NCI-H526 (cell line): ENCODE results near the gene ARHGEF17.

ENCODE experiments used
- DNase-seq, 2 experiments: peaks; one replicate each; lab custom pipeline; 2025; lab: John Stamatoyannopoulos, UW

Gene ARHGEF17

GRCh38 chr11:73406131-73406530 lies 98.1 kb downstream of the ARHGEF17 start:
- no peak for DNase-seq

GRCh38 chr11:73406619-73407018 lies 98.5 kb downstream of the ARHGEF17 start:
- DNase-seq: no peak

GRCh38 chr11:73409431-73409830 lies 101.4 kb downstream of the ARHGEF17 start:
- no peak for DNase-seq

GRCh38 chr11:73410627-73411026 lies 102.6 kb downstream of the ARHGEF17 start:
- no peak for DNase-seq

GRCh38 chr11:73411031-73411430 lies 103.0 kb downstream of the ARHGEF17 start:
- DNase-seq: no peak

- DNase-seq: no peak
These were observed 104.2 kb downstream of the ARHGEF17 start for GRCh38 chr11:73412308-73412707.

- no peak for DNase-seq
These were observed 105.2 kb downstream of the ARHGEF17 start for GRCh38 chr11:73413256-73413655.

- DNase-seq: no peak
These were observed 107.0 kb downstream of the ARHGEF17 start for GRCh38 chr11:73414977-73415651.

GRCh38 chr11:73415854-73416615 lies 108.0 kb downstream of the ARHGEF17 start:
- DNase-seq: no peak

- DNase-seq: no peak
These were observed 108.7 kb downstream of the ARHGEF17 start for GRCh38 chr11:73416786-73417185.
